HCT116 (cell line): ENCODE measurements around the gene NHLH1. TPM values are rescaled to one million over a fixed set of nuclear protein-coding genes. Genes with fewer than 3 reads are reported as not detected.

ENCODE experiments used
- ATAC-seq: fragments of 200-7000 bp; cut with Tn5 transposase; 2 replicates; pipeline ENCODE4 v1.9.1; 2020; ENCODE audit warnings: mild to moderate bottlenecking, moderate library complexity
- BruUV-seq: library from RNA; stranded (reverse); fragments of 400-500 nt; replicated peaks from 2 replicates; lab custom pipeline; 2021; lab: Mats Ljungman, UMichigan
- CTCF ChIA-PET: fragments of 300-600 bp; sonication (Branson Sonifier 250); formaldehyde crosslinking; loops from one replicate; lab custom pipeline; 2021; ENCODE audit warnings: antibody characterized with exemption; lab: Charles Lee
- POLR2A ChIA-PET: fragments of 300-600, 350-600 bp; sonication (Branson Sonifier 250); formaldehyde crosslinking; loops from one replicate; lab custom pipeline; 2021; ENCODE audit warnings: antibody characterized with exemption; lab: Charles Lee
- RAD21 ChIA-PET, 2 experiments: fragments of 300-600 bp; sonication (Branson Sonifier 250); formaldehyde crosslinking; loops; one replicate each; lab custom pipeline; 2023; ENCODE audit warnings: low total read pairs in 2 of 2; ENCODE audit not compliant: uncharacterized antibody in 2 of 2, unreplicated experiment in 2 of 2, low non-redundant PET in 1 of 2; lab: Charles Lee
- DNase-seq: peaks from one replicate; pipeline ENCODE4 v3.0.0-alpha.2; 2010; ENCODE audit warnings: low read depth, low spot score
- H2AFZ ChIP-seq: fragments of 200-600 bp; shearing (Covaris generic), sonication (generic); 2 replicates; pipeline ENCODE4 v1.6.1; 2017; ENCODE audit warnings: low read depth, mixed run types, mixed read lengths, antibody characterized with exemption, low read length; ENCODE audit not compliant: poor library complexity, severe bottlenecking
- H3K27ac ChIP-seq: 2 replicates; pipeline ENCODE4 v1.5.1; 2012; ENCODE audit warnings: low read depth, low read length
- H3K27me3 ChIP-seq: fragments of 200-600 bp; sonication (generic); 2 replicates; pipeline ENCODE4 v1.6.1; 2016; ENCODE audit warnings: mixed run types, low read length, mixed read lengths; ENCODE audit not compliant: insufficient read depth
- H3K36me3 ChIP-seq, 2 experiments: fragments of 200-500 bp in 1 of 2; fragments of 200-600 bp in 1 of 2; sonication (Bioruptor generic) in 1 of 2; sonication (generic) in 1 of 2; 2 replicates each; pipeline versions ENCODE4 v1.5.1 to v1.6.1; 2014 to 2016; ENCODE audit warnings: low read length in 2 of 2, inconsistent platforms in 1 of 2, mixed read lengths in 1 of 2, mixed run types in 1 of 2; ENCODE audit not compliant: insufficient read depth in 2 of 2, control insufficient read depth in 1 of 2
- H3K4me1 ChIP-seq, 2 experiments: fragments of 200-600 bp in 1 of 2; sonication (generic) in 1 of 2; 2 replicates each; pipeline versions ENCODE4 v1.5.1 to v1.6.1; 2012 to 2017; ENCODE audit warnings: low read length in 2 of 2, inconsistent platforms in 1 of 2, mild to moderate bottlenecking in 1 of 2, mixed read lengths in 1 of 2, mixed run types in 1 of 2, moderate library complexity in 1 of 2; ENCODE audit not compliant: insufficient read depth in 2 of 2, control insufficient read depth in 1 of 2
- H3K4me2 ChIP-seq: fragments of 200-600 bp; sonication (generic); 2 replicates; pipeline ENCODE4 v1.6.1; 2017; ENCODE audit warnings: mixed run types, low read length, mixed read lengths
- H3K4me3 ChIP-seq, 2 experiments: fragments of 200-600 bp in 1 of 2; sonication (generic) in 1 of 2; replicated peaks in 1 of 2; 2 replicates each; pipeline ENCODE4 v1.5.1; 2011 to 2016; ENCODE audit warnings: low read length in 2 of 2, control low read depth in 1 of 2, low read depth in 1 of 2, mild to moderate bottlenecking in 1 of 2, mixed read lengths in 1 of 2, mixed run types in 1 of 2
- H3K79me2 ChIP-seq: fragments of 200-600 bp; sonication (generic); 2 replicates; pipeline ENCODE4 v1.6.1; 2017; ENCODE audit warnings: mild to moderate bottlenecking, mixed run types, low read length, moderate library complexity, mixed read lengths; ENCODE audit not compliant: insufficient read depth
- H3K9ac ChIP-seq: fragments of 200-600 bp; sonication (generic); 2 replicates; pipeline ENCODE4 v1.6.1; 2016; ENCODE audit warnings: low read length, mixed read lengths
- H3K9me2 ChIP-seq: fragments of 200-600 bp; sonication (generic), shearing (Covaris generic); 2 replicates; pipeline ENCODE4 v1.6.1; 2017; ENCODE audit warnings: mixed run types, mild to moderate bottlenecking, moderate library complexity; ENCODE audit not compliant: insufficient read depth
- H3K9me3 ChIP-seq, 2 experiments: fragments of 200-500 bp in 1 of 2; fragments of 200-600 bp in 1 of 2; sonication (Bioruptor generic) in 1 of 2; sonication (generic) in 1 of 2; 2 replicates each; pipeline ENCODE4 v1.6.1; 2014 to 2017; ENCODE audit warnings: low read length in 2 of 2, mixed read lengths in 2 of 2, inconsistent platforms in 1 of 2, low read depth in 1 of 2, mild to moderate bottlenecking in 1 of 2, mixed run types in 1 of 2, moderate library complexity in 1 of 2; ENCODE audit not compliant: control insufficient read depth in 1 of 2, insufficient read depth in 1 of 2
- H4K20me1 ChIP-seq: fragments of 200-600 bp; sonication (generic), shearing (Covaris generic); 2 replicates; pipeline ENCODE4 v1.6.1; 2017; ENCODE audit warnings: mixed run types, mild to moderate bottlenecking, moderate library complexity; ENCODE audit not compliant: insufficient read depth
- ATF3 ChIP-seq: IDR thresholded peaks from 2 replicates; pipeline ENCODE4 v1.6.1; 2012
- EGR1 ChIP-seq: IDR thresholded peaks from 2 replicates; pipeline ENCODE4 v1.6.1; 2012; ENCODE audit warnings: low read depth
- ELF1 ChIP-seq: IDR thresholded peaks from 2 replicates; pipeline ENCODE4 v1.6.1; 2012; ENCODE audit warnings: low read depth, borderline replicate concordance
- EZH2 ChIP-seq: fragments of 200-600 bp; sonication (generic); IDR thresholded peaks from 2 replicates; pipeline ENCODE4 v1.6.1; 2017; ENCODE audit warnings: antibody characterized with exemption, mixed run types
- EZH2phosphoT487 ChIP-seq: fragments of 200-600 bp; IDR thresholded peaks from 2 replicates; pipeline ENCODE4 v1.6.1; 2018; ENCODE audit warnings: antibody characterized with exemption, borderline replicate concordance
- SIN3A ChIP-seq: IDR thresholded peaks from 2 replicates; pipeline ENCODE4 v1.6.1; 2012; ENCODE audit warnings: low read depth
- TCF7L2 ChIP-seq: IDR thresholded peaks from 2 replicates; pipeline ENCODE4 v1.7.0; 2011; ENCODE audit warnings: borderline replicate concordance, inconsistent platforms; ENCODE audit not compliant: insufficient read depth, insufficient read length; ENCODE audit errors: extremely low read depth
- YY1 ChIP-seq: IDR thresholded peaks from 2 replicates; pipeline ENCODE4 v1.6.1; 2011; ENCODE audit warnings: low read length, low read depth, moderate library complexity, mild to moderate bottlenecking; ENCODE audit not compliant: insufficient replicate concordance; ENCODE audit errors: extremely low read depth
- ZNF274 ChIP-seq: fragments of 200-500 bp; sonication (Bioruptor generic); IDR thresholded peaks from 2 replicates; pipeline ENCODE4 v1.6.1; 2014; ENCODE audit warnings: mild to moderate bottlenecking, low read depth, low read length, inconsistent platforms
- intact Hi-C: fragments of 100-400 bp; cut with micrococcal nuclease; formaldehyde crosslinking; loops from 2 replicates; pipeline ENCODE4 v1.10.0; 2022
- total RNA-seq: library from RNA; stranded (reverse); gene quantifications from one replicate; pipeline ENCODE4 v1.2.1, GENCODE V29; 2021; ENCODE audit not compliant: unreplicated experiment
- TF ChIP-seq, protein P1 (sequence below): IDR thresholded peaks from 2 replicates; pipeline ENCODE4 v1.6.1; 2012; ENCODE audit warnings: low read depth

Gene NHLH1
- total RNA-seq, 1 experiment from 2014 or later, result 0.12 TPM

DNA sequence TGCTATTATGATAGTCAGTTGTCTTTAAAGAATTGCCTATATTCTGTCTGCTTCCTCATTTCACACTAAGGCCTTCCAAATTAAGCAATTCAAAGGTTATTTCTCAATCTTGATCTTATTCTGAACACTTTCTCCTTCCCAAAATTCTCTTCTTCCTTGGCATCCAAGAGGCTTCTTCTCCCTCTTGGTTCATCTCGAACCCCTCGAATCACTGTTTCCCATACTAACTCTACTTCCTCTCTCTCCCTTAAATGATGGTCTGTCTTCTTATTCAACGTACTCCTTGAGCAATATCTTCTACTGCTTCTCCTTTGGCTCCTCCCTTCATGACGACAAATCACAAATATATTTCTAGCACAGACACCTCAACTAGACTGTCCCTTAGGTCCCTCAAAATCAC is 28.3 kb upstream of the NHLH1 start:
- BruUV-seq, result no TSS peak
- ChIA-PET CTCF (interaction anchor here (1.4 kb wide), 1 partner anchor 78 kb away, joined by 4 read pairs; no protein-coding TSS in a partner anchor), POLR2A (no interaction called here), RAD21 (no interaction called here)
- Histone ChIP-seq H3K4me2 (no peak overlapping the region), H3K27ac (no peak overlapping the region), H4K20me1 (no peaks in the 10 kb centered on the region), H3K27me3 (no peaks in the 10 kb centered on the region), H3K79me2 (peaks cover 65% of the 10 kb centered on the region), H3K36me3 (peaks cover 36 to 42% of the 10 kb centered on the region in 2 experiments), H3K4me3 (no peak overlapping the region), H2AFZ (no peak overlapping the region), H3K9me3 (no peaks in the 10 kb centered on the region), H3K9me2 (no peaks in the 10 kb centered on the region), H3K9ac (no peak overlapping the region), H3K4me1 (peaks cover 0 to 7% of the 10 kb centered on the region in 2 experiments; a peak in 3 of 4 replicates)
- TF ChIP-seq ZNF274 (no peak), EZH2 (no peak), TCF7L2 (no peak), EZH2phosphoT487 (no peak), EGR1 (no peak), ELF1 (no peak), YY1 (no peak), SIN3A (no peak), ATF3 (no peak)
- TF ChIP-seq, protein P1, sequence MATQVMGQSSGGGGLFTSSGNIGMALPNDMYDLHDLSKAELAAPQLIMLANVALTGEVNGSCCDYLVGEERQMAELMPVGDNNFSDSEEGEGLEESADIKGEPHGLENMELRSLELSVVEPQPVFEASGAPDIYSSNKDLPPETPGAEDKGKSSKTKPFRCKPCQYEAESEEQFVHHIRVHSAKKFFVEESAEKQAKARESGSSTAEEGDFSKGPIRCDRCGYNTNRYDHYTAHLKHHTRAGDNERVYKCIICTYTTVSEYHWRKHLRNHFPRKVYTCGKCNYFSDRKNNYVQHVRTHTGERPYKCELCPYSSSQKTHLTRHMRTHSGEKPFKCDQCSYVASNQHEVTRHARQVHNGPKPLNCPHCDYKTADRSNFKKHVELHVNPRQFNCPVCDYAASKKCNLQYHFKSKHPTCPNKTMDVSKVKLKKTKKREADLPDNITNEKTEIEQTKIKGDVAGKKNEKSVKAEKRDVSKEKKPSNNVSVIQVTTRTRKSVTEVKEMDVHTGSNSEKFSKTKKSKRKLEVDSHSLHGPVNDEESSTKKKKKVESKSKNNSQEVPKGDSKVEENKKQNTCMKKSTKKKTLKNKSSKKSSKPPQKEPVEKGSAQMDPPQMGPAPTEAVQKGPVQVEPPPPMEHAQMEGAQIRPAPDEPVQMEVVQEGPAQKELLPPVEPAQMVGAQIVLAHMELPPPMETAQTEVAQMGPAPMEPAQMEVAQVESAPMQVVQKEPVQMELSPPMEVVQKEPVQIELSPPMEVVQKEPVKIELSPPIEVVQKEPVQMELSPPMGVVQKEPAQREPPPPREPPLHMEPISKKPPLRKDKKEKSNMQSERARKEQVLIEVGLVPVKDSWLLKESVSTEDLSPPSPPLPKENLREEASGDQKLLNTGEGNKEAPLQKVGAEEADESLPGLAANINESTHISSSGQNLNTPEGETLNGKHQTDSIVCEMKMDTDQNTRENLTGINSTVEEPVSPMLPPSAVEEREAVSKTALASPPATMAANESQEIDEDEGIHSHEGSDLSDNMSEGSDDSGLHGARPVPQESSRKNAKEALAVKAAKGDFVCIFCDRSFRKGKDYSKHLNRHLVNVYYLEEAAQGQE, result no peak
- intact Hi-C loops, result loop anchor here (5.0 kb wide), 1 partner anchor 46 kb away; no protein-coding TSS in a partner anchor
- no peak for ATAC-seq
- DNase-seq, result no peak
